Osteocyte (in vitro differentiated cells): ENCODE results near the gene GHR. TPM values are rescaled to one million over a fixed set of nuclear protein-coding genes. Genes with fewer than 3 reads are reported as not detected.

Experiments used
- DNase-seq: peaks from one replicate; pipeline ENCODE4 v3.0.0; 2021; ENCODE audit warnings: mixed read lengths; ENCODE audit not compliant: unreplicated experiment; ENCODE audit errors: extremely low spot score
- H3K27ac Mint-ChIP-seq: one replicate; pipeline ENCODE4 v1.8.0; 2021; ENCODE audit warnings: mild to moderate bottlenecking, mixed read lengths; ENCODE audit not compliant: unreplicated experiment
- H3K27me3 Mint-ChIP-seq: one replicate; pipeline ENCODE4 v1.8.0; 2021; ENCODE audit warnings: mixed read lengths; ENCODE audit not compliant: unreplicated experiment
- H3K36me3 Mint-ChIP-seq: one replicate; pipeline ENCODE4 v1.8.0; 2021; ENCODE audit warnings: mixed read lengths; ENCODE audit not compliant: unreplicated experiment
- H3K4me1 Mint-ChIP-seq: one replicate; pipeline ENCODE4 v1.8.0; 2021; ENCODE audit warnings: mixed read lengths; ENCODE audit not compliant: unreplicated experiment
- H3K4me3 Mint-ChIP-seq: one replicate; pipeline ENCODE4 v1.8.0; 2021; ENCODE audit warnings: mild to moderate bottlenecking, moderate library complexity, mixed read lengths; ENCODE audit not compliant: unreplicated experiment
- H3K9me3 Mint-ChIP-seq: one replicate; pipeline ENCODE4 v1.8.0; 2021; ENCODE audit warnings: mixed read lengths; ENCODE audit not compliant: unreplicated experiment
- total RNA-seq: library from RNA; stranded (reverse); gene quantifications from 2 replicates; pipeline ENCODE4 v1.2.1, GENCODE V29; 2021
- TF ChIP-seq, protein P1 (sequence below): fragments of 200-600 bp; sonication (generic); IDR thresholded peaks from 2 replicates; pipeline ENCODE4 v1.5.0; 2021; ENCODE audit warnings: antibody characterized with exemption, mild to moderate bottlenecking, moderate library complexity

Gene GHR
- total RNA-seq, 1 donor from 2014 or later, result 2.3 TPM

DNA sequence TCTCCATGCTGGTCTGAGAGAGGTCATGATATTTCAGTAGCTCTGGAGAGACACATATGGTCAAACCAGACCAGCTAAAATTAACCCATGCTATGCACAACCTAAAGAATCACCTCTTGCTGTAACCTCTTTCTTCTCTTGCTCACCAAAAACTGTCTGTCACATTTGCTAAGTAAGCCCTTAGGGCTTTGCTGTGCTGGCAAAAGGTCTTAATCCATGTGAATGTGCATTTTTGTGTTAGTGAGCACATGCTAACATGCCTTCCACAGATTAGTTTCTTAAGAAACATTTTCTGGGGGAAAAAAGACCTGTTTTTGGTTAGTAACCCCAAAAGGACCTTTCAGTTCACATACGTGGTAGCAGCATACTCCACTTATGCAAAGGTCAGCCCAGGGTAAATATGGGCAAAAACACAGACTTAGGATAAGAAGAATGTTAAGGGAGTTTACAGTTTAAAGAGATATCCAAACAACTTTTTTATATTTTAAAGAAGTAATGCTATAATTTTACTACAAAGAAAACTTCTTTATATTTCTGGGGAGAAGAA, 209.2 kb downstream of the GHR start:
- H3K27me3 Mint-ChIP-seq, result no peaks in the 10 kb centered on the region
- H3K4me1 Mint-ChIP-seq, result no peaks in the 10 kb centered on the region
- no peak for DNase-seq
- no peaks in the 10 kb centered on the region for H3K36me3 Mint-ChIP-seq
- no peak overlapping the region for H3K4me3 Mint-ChIP-seq
- no peak overlapping the region for H3K27ac Mint-ChIP-seq
- TF ChIP-seq, protein P1, sequence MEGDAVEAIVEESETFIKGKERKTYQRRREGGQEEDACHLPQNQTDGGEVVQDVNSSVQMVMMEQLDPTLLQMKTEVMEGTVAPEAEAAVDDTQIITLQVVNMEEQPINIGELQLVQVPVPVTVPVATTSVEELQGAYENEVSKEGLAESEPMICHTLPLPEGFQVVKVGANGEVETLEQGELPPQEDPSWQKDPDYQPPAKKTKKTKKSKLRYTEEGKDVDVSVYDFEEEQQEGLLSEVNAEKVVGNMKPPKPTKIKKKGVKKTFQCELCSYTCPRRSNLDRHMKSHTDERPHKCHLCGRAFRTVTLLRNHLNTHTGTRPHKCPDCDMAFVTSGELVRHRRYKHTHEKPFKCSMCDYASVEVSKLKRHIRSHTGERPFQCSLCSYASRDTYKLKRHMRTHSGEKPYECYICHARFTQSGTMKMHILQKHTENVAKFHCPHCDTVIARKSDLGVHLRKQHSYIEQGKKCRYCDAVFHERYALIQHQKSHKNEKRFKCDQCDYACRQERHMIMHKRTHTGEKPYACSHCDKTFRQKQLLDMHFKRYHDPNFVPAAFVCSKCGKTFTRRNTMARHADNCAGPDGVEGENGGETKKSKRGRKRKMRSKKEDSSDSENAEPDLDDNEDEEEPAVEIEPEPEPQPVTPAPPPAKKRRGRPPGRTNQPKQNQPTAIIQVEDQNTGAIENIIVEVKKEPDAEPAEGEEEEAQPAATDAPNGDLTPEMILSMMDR, result no peak
- no peaks in the 10 kb centered on the region for H3K9me3 Mint-ChIP-seq

DNA sequence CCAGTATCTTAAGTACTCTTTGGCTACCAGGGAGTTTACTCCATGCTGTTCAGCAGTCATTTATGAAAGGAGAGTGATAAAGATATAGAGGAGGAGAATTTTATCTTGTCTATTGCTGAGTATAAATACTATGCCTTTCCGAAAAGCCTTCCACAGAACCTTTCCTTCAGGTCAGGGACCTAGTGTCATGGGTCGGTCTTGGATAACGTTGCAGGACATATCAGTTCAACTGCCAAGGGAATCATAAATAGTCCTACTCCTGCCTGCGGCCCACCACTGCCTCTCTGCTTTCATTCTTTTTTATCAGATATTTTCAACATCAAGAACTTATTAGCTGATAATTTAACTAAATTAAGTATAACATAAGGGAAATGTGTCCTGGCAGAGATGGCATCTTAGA, 211.3 kb downstream of the GHR start:
- H3K9me3 Mint-ChIP-seq, result no peaks in the 10 kb centered on the region
- no peak overlapping the region for H3K4me3 Mint-ChIP-seq
- DNase-seq, result no peak
- TF ChIP-seq, protein P1, result no peak
- no peaks in the 10 kb centered on the region for H3K4me1 Mint-ChIP-seq
- H3K27me3 Mint-ChIP-seq, result no peaks in the 10 kb centered on the region
- no peaks in the 10 kb centered on the region for H3K36me3 Mint-ChIP-seq
- H3K27ac Mint-ChIP-seq, result no peak overlapping the region

DNA sequence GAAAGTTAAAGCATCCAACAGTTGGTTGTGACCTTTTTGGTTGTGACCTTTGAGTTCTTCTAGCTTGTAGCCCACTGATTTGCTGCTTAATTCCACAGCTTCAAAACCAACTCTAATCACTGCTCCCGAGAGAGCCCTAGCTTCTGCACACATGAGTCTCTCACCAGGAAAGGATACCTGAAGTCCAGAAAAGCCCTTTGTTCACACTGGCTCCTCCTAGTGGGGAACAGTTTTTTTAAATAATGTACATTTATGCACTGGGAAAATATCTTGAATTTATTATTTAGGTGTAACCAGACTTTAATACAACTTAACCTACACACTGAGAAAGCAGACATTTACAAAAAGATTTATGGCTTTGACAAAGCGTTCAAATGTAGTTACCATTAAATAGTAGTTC, 213.2 kb downstream of the GHR start:
- TF ChIP-seq, protein P1, result no peak
- H3K27me3 Mint-ChIP-seq, result no peaks in the 10 kb centered on the region
- H3K36me3 Mint-ChIP-seq, result no peaks in the 10 kb centered on the region
- no peak overlapping the region for H3K4me3 Mint-ChIP-seq
- H3K27ac Mint-ChIP-seq, result no peak overlapping the region
- H3K9me3 Mint-ChIP-seq, result no peaks in the 10 kb centered on the region
- DNase-seq, result no peak
- no peaks in the 10 kb centered on the region for H3K4me1 Mint-ChIP-seq

DNA sequence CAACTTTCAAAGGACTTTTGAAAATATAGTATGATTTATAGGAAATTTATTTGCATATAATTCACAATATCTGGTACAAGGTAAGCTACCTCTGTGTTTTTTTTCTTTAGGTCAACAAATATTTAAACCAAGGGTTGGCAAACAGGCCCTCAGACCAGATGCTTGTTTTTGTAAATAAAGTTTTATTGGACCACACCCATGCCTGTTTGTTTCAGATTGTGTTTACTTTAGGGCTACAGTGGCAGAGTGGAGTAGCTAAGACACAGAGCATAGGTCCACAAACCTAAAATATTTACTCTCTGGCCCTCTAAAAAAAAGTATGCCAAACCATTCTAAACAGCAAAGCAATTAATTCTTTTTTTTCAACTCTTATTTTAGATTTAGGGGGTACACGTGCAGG, 213.7 kb downstream of the GHR start:
- H3K36me3 Mint-ChIP-seq, result no peaks in the 10 kb centered on the region
- no peaks in the 10 kb centered on the region for H3K9me3 Mint-ChIP-seq
- no peak for DNase-seq
- H3K27me3 Mint-ChIP-seq, result no peaks in the 10 kb centered on the region
- no peaks in the 10 kb centered on the region for H3K4me1 Mint-ChIP-seq
- no peak overlapping the region for H3K27ac Mint-ChIP-seq
- H3K4me3 Mint-ChIP-seq, result no peak overlapping the region
- TF ChIP-seq, protein P1, result no peak

DNA sequence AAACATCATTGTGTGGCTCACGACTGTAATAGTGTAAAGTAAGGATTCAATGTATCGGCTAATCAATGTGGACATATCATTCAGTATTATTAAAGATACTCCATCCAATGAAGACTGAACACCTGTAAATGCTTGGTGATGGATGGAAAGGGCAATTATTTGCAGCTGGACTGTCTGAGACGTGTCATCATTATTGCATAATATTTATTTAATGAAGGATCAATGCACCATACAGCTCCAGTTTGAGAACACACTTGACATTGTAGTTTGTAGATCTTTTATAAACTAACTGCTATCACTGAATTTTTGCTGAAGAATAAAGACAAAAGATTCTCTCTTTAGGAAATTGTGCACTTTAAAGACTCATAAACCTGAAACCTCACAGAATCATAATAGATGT, 215.7 kb downstream of the GHR start:
- no peak overlapping the region for H3K4me3 Mint-ChIP-seq
- DNase-seq, result no peak
- no peaks in the 10 kb centered on the region for H3K36me3 Mint-ChIP-seq
- no peak overlapping the region for H3K27ac Mint-ChIP-seq
- H3K9me3 Mint-ChIP-seq, result no peaks in the 10 kb centered on the region
- H3K27me3 Mint-ChIP-seq, result no peaks in the 10 kb centered on the region
- TF ChIP-seq, protein P1, result no peak
- no peaks in the 10 kb centered on the region for H3K4me1 Mint-ChIP-seq
